GM18508 (cell line): Measurements from ENCODE around the gene TPT1.
"Not testable (repeated sequence)": the region's sequence is repeated elsewhere in the genome, so short reads cannot be mapped to it uniquely, and the experiment has no call there.

Source experiments
- ATAC-seq: cut with Tn5 transposase; IDR thresholded peaks from one replicate; pipeline ENCODE4 v1.9.1; 2021; ENCODE audit warnings: moderate number of reproducible peaks; ENCODE audit not compliant: insufficient read depth, unreplicated experiment

TPT1 gene

GRCh38 chr13:45306966-45307365 is 34.0 kb downstream of the TPT1 start:
- no peak for ATAC-seq

- no peak for ATAC-seq
These were observed 35.9 kb downstream of the TPT1 start for GRCh38 chr13:45305079-45305478.

GRCh38 chr13:45303866-45304265 is 37.1 kb downstream of the TPT1 start:
- no peak for ATAC-seq

GRCh38 chr13:45303026-45303425 is 38.0 kb downstream of the TPT1 start:
- no peak for ATAC-seq

GRCh38 chr13:45302507-45302906 is 38.5 kb downstream of the TPT1 start:
- ATAC-seq, result no peak

- ATAC-seq, result no peak
These were observed 39.7 kb downstream of the TPT1 start for GRCh38 chr13:45301263-45301662.

GRCh38 chr13:45300190-45300985 is 40.6 kb downstream of the TPT1 start:
- no peak for ATAC-seq

GRCh38 chr13:45299194-45299593 is 41.8 kb downstream of the TPT1 start:
- no peak for ATAC-seq

- not testable (repeated sequence) for ATAC-seq
These were observed 42.4 kb downstream of the TPT1 start for GRCh38 chr13:45298550-45298949.

GRCh38 chr13:45298206-45298505 is 42.8 kb downstream of the TPT1 start:
- no peak for ATAC-seq

- ATAC-seq, result no peak
These were observed 43.4 kb downstream of the TPT1 start for GRCh38 chr13:45297456-45298205.

- no peak for ATAC-seq
These were observed 44.7 kb downstream of the TPT1 start for GRCh38 chr13:45296259-45296658.

GRCh38 chr13:45295536-45295935 is 45.4 kb downstream of the TPT1 start:
- no peak for ATAC-seq

- no peak for ATAC-seq
These were observed 48.8 kb downstream of the TPT1 start for GRCh38 chr13:45292176-45292575.

GRCh38 chr13:45289936-45290563 is 50.9 kb downstream of the TPT1 start:
- ATAC-seq, result no peak
